CD4-positive, alpha-beta T cell treated with Interferon alpha-2 for 1 hour (primary cell): ENCODE data around the gene SNAPC4.
"Not testable (repeated sequence)": the region's sequence is repeated elsewhere in the genome, so short reads cannot be mapped to it uniquely, and the experiment has no call there.

Experiments used
- DNase-seq, 2 donors: peaks; one replicate each; pipeline ENCODE4 v3.0.0-alpha.2; 2020 to 2022

The SNAPC4 gene

GRCh38 chr9:136354592-136355085 lies 45.3 kb downstream of the SNAPC4 start:
- no peak for DNase-seq

DNA sequence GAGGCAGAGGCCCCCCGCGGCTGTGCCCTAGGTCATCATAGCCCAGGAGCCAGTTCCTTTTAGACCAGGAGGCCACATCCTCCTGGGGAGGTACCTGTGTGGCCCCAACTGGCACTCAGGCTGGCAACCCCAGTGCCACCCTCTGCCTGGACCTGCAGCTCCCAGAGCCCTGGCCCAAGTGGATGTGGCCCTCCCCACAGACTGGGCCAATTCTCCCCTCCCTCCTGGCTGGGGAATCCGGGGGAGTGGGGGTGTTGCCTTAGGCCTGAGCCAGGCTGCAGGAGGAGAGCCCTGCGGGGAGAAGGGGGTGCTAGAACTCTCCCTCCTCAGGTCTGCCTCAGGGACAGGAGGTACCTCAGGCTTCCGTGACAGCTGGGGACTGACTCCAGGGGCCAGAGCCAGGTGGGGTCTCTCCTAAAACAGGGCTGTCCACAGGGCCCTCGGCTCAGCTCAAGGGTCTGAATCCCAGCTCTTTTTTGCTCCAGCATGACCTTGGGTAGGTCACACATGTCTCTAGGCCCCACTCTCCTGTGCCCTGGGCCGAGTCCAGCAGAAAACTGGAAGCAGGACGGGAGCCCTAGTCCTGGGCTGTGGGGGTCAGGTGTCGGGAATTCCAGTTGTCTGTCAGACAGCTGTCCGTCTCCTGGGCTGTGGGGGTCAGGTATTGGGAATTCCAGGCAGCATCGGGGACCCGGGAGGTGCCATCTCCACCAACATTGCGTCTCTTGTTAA lies 46.0 kb downstream of the SNAPC4 start:
- no peak for DNase-seq

GRCh38 chr9:136353088-136353487 lies 46.9 kb downstream of the SNAPC4 start:
- DNase-seq, result no peak

DNA sequence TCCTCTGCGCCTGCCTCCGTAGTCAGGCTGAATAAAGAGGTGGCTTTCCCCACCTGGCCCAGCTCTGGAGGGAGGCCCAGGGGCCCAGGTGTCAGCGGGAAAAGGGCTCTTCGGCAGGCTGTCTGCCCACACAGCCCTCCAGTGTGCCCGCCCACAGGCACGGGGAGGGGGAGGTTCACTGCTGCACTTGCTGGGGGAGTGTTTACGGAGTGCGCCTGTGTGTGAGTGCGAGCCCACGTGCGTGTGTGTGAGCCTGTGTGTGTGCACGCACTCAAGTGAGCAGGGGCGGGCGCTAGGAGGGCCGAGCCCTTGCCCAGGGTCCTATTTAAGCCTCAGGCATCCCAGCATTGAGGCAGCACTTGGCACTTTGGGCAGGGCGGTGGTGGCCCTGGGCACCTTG lies 47.3 kb downstream of the SNAPC4 start:
- DNase-seq, result no peak

DNA sequence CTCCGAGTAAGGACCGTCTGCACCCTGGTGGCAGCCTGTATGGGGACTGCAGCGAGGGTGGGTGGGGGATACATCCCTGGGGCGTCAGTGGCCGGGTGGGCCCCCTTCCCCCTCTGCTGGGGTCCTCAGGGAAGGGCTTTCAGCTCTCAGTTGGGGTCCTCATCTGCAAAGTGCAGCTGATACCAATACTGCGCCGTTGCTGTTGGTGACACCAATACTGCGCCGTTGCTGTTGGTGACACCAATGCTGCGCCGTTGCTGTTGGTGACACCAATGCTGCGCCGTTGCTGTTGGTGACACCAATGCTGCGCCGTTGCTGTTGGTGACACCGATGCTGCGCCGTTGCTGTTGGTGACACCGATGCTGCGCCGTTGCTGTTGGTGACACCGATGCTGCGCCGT lies 48.1 kb downstream of the SNAPC4 start:
- not testable (repeated sequence) for DNase-seq

DNA sequence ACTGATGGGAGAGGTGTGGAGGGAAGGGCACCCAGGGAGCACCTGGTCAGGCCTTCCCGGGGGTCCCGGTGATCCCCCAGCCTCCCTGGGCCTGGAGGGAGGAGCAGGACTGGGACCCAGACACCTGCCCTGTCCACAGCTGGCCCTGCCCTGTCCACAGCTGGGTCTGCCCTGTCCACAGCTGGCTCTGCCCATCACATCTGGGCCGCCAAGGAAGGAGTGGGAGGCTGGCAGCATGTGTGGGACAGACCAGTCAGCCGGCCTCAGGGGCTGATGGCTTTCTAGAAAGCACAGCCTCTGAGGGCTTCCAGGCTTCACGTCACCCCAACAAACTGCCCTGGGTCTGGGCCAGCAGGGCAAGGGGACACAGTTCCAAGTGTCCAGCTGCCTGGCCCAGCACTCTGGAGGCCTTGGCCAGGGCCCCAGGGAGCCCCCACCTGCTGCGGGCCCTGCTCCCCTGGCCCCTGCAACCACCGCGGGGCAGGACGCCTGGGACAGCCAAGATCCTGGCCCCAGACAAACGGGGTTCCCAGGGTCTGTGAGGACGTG lies 48.6 kb downstream of the SNAPC4 start:
- DNase-seq, result no peak
